OCI-LY7 (cell line): ENCODE measurements around the gene INPP4A. TPM values are rescaled to one million over a fixed set of nuclear protein-coding genes. Genes with fewer than 3 reads are reported as not detected.

Experiments used
- BruUV-seq: library from RNA; stranded (reverse); fragments of 400-500 nt; replicated peaks from 2 replicates; lab custom pipeline; 2021; lab: Mats Ljungman, UMichigan
- CTCF ChIA-PET: fragments of 300-600 bp; sonication (Branson Sonifier 250); formaldehyde crosslinking; loops from one replicate; lab custom pipeline; 2022; ENCODE audit warnings: antibody characterized with exemption; ENCODE audit not compliant: unreplicated experiment; lab: Charles Lee
- POLR2A ChIA-PET: fragments of 300-600 bp; sonication (Branson Sonifier 250); formaldehyde crosslinking; loops from one replicate; lab custom pipeline; 2022; ENCODE audit warnings: antibody characterized with exemption; lab: Charles Lee
- DNase-seq: peaks from one replicate; pipeline ENCODE4 v3.0.0-alpha.2; 2015; ENCODE audit warnings: low spot score
- H2AFZ ChIP-seq: fragments of 200-600 bp; sonication (generic), shearing (Covaris generic); 2 replicates; pipeline ENCODE4 v1.6.1; 2014; ENCODE audit warnings: mild to moderate bottlenecking, antibody characterized with exemption, low read length, moderate library complexity
- H3K27ac ChIP-seq: fragments of 200-600 bp; sonication (generic); 2 replicates; pipeline ENCODE4 v1.5.1; 2014; ENCODE audit warnings: mixed run types, low read depth, mild to moderate bottlenecking, moderate library complexity, low read length, inconsistent platforms; ENCODE audit not compliant: poor library complexity, severe bottlenecking
- H3K36me3 ChIP-seq: fragments of 200-600 bp; sonication (generic); 2 replicates; pipeline ENCODE4 v1.6.1; 2014; ENCODE audit warnings: mild to moderate bottlenecking, antibody characterized with exemption, low read length, moderate library complexity, mixed read lengths; ENCODE audit not compliant: insufficient read depth
- H3K4me1 ChIP-seq: fragments of 200-600 bp; sonication (generic); 2 replicates; pipeline ENCODE4 v1.5.1; 2014; ENCODE audit warnings: mild to moderate bottlenecking, low read length; ENCODE audit not compliant: insufficient read depth, poor library complexity, severe bottlenecking
- H3K4me2 ChIP-seq: fragments of 200-600 bp; sonication (generic); 2 replicates; pipeline ENCODE4 v1.6.1; 2014; ENCODE audit warnings: mild to moderate bottlenecking, low read length
- H3K4me3 ChIP-seq: fragments of 200-600 bp; sonication (generic); 2 replicates; pipeline ENCODE4 v1.5.1; 2014; ENCODE audit warnings: mild to moderate bottlenecking, low read depth, low read length; ENCODE audit not compliant: poor library complexity, severe bottlenecking
- H3K79me2 ChIP-seq: fragments of 200-600 bp; sonication (generic); 2 replicates; pipeline ENCODE4 v1.6.1; 2016; ENCODE audit warnings: low read depth, mild to moderate bottlenecking, low read length, moderate library complexity, mixed read lengths; ENCODE audit not compliant: insufficient read depth
- H3K9me2 ChIP-seq: fragments of 200-600 bp; sonication (generic); 2 replicates; pipeline ENCODE4 v1.6.1; 2016; ENCODE audit warnings: mild to moderate bottlenecking, low read length, mixed read lengths; ENCODE audit not compliant: insufficient read depth
- H3K9me3 ChIP-seq: fragments of 200-600 bp; sonication (generic); 2 replicates; pipeline ENCODE4 v1.6.1; 2014; ENCODE audit warnings: mild to moderate bottlenecking, mixed run types, low read length, mixed read lengths
- H4K20me1 ChIP-seq: fragments of 200-600 bp; sonication (generic); 2 replicates; pipeline ENCODE4 v1.6.1; 2014; ENCODE audit warnings: mild to moderate bottlenecking, antibody characterized with exemption, low read length, moderate library complexity, mixed read lengths; ENCODE audit not compliant: insufficient read depth
- CTCF ChIP-seq: fragments of 200-600 bp; sonication (generic); conservative IDR thresholded peaks from 2 replicates; pipeline ENCODE4 v1.5.1; 2014; ENCODE audit warnings: mild to moderate bottlenecking, antibody characterized with exemption, low read length, moderate library complexity, mixed read lengths
- EZH2phosphoT487 ChIP-seq: fragments of 200-600 bp; sonication (generic); IDR thresholded peaks from 2 replicates; pipeline ENCODE4 v1.6.1; 2018; ENCODE audit warnings: low read depth, borderline replicate concordance, mild to moderate bottlenecking, mixed run types, antibody characterized with exemption, low read length, moderate library complexity, mixed read lengths
- intact Hi-C: fragments of 100-400 bp; cut with micrococcal nuclease; formaldehyde crosslinking; loops from one replicate; pipeline ENCODE4 v1.10.0; 2022; ENCODE audit not compliant: unreplicated experiment
- total RNA-seq, 2 experiments: library from RNA; depleted of rRNA in 1 of 2; stranded (reverse); fragments of >200 nt in 1 of 2; shearing (Covaris generic) in 1 of 2; gene quantifications; 2 replicates each; pipeline ENCODE4 v1.2.3, GENCODE V29; 2014 to 2022

The INPP4A gene
- total RNA-seq, 2 experiments from 2014 or later, result 28.5 to 28.6 TPM

GRCh38 chr2:98524168-98524567, 79.5 kb downstream of the INPP4A start:
- Histone ChIP-seq H2AFZ (no peak overlapping the region), H3K4me1 (no peaks in the 10 kb centered on the region), H3K4me3 (no peak overlapping the region), H3K36me3 (no peaks in the 10 kb centered on the region), H3K79me2 (no peaks in the 10 kb centered on the region), H3K9me2 (no peaks in the 10 kb centered on the region), H4K20me1 (no peaks in the 10 kb centered on the region), H3K27ac (no peak overlapping the region), H3K9me3 (no peaks in the 10 kb centered on the region), H3K4me2 (no peak overlapping the region)
- BruUV-seq, result no TSS peak
- CTCF ChIA-PET, result no interaction called here
- no peak for TF ChIP-seq EZH2phosphoT487
- no peak for TF ChIP-seq CTCF
- no peak for DNase-seq
- POLR2A ChIA-PET, result no interaction called here
- intact Hi-C loops, result no loop called here

- Histone ChIP-seq H3K9me3 (no peaks in the 10 kb centered on the region), H3K4me2 (no peak overlapping the region), H2AFZ (no peak overlapping the region), H4K20me1 (no peaks in the 10 kb centered on the region), H3K9me2 (no peaks in the 10 kb centered on the region), H3K79me2 (no peaks in the 10 kb centered on the region), H3K27ac (no peak overlapping the region), H3K36me3 (no peaks in the 10 kb centered on the region), H3K4me1 (no peaks in the 10 kb centered on the region), H3K4me3 (no peak overlapping the region)
- POLR2A ChIA-PET, result no interaction called here
- DNase-seq, result no peak
- CTCF ChIA-PET, result no interaction called here
- intact Hi-C loops, result no loop called here
- no TSS peak for BruUV-seq
- TF ChIP-seq EZH2phosphoT487 (no peak), CTCF (no peak)
Measured at GRCh38 chr2:98528349-98528748, 83.7 kb downstream of the INPP4A start.

- DNase-seq, result no peak
- Histone ChIP-seq H3K4me1 (no peaks in the 10 kb centered on the region), H3K9me2 (no peaks in the 10 kb centered on the region), H2AFZ (no peak overlapping the region), H3K4me2 (no peak overlapping the region), H3K9me3 (no peaks in the 10 kb centered on the region), H3K4me3 (no peak overlapping the region), H4K20me1 (no peaks in the 10 kb centered on the region), H3K36me3 (no peaks in the 10 kb centered on the region), H3K27ac (no peak overlapping the region), H3K79me2 (no peaks in the 10 kb centered on the region)
- ChIA-PET POLR2A (no interaction called here), CTCF (no interaction called here)
- TF ChIP-seq CTCF (no peak), EZH2phosphoT487 (no peak)
- intact Hi-C loops, result no loop called here
- BruUV-seq, result no TSS peak
Measured at GRCh38 chr2:98530114-98530513, 85.5 kb downstream of the INPP4A start.
